ENCODE results near the gene VWA8. TPM values are rescaled to one million over a fixed set of nuclear protein-coding genes. Genes with fewer than 3 reads are reported as not detected.

Gene VWA8
- total and polyA plus RNA-seq, 2 of the 13 experiments (the other 11 are each of a cell fraction or from before 2014, with no cell fraction given): 9.1 to 17.3 TPM

- ATAC-seq (no peak), DNase-seq (ENCODE audit: low spot score) (no peak), FAIRE-seq (no peak)
- CTCF ChIA-PET (ENCODE audit: low intra/inter-chr PET ratio, low total read pairs): no interaction called here
- no peak overlapping the region for H3K4me3 ChIP-seq (replicated peaks in 1 of 3; ENCODE audit: insufficient read depth in 1 of 3, low read depth in 2 of 3, low read length in 3 of 3)
- POLR2A ChIA-PET: interaction anchor here (1.5 to 1.6 kb wide), 2 partner anchors 10 to 31 kb away, joined by 5 to 6 read pairs; no protein-coding TSS in a partner anchor
- no peak for TF ChIP-seq CHD2 (IDR thresholded peaks at IDR 0.05; ENCODE audit: low read depth, low read length)
- TF ChIP-seq THAP11 (CRISPR knock-in tag; IDR thresholded peaks at IDR 0.05): no peak
- TF ChIP-seq ZNF570 (CRISPR knock-in tag; IDR thresholded peaks at IDR 0.05; ENCODE audit: borderline replicate concordance): no peak
- no peak for TF ChIP-seq ZNF432 (CRISPR knock-in tag; IDR thresholded peaks at IDR 0.05; ENCODE audit: borderline replicate concordance)
- no peak for TF ChIP-seq SIX1 (CRISPR knock-in tag; IDR thresholded peaks at IDR 0.05; ENCODE audit: borderline replicate concordance)
- no peak for TF ChIP-seq ZNF580 (CRISPR knock-in tag; IDR thresholded peaks at IDR 0.05; ENCODE audit: borderline replicate concordance, low read depth)
- no peak for TF ChIP-seq YEATS4 (CRISPR knock-in tag; IDR thresholded peaks at IDR 0.05; ENCODE audit: borderline replicate concordance)
- no peak for TF ChIP-seq ZNF615 (CRISPR knock-in tag; IDR thresholded peaks at IDR 0.05; ENCODE audit: borderline replicate concordance)
- TF ChIP-seq ZNF850 (CRISPR knock-in tag; conservative IDR thresholded peaks at IDR 0.05): no peak
- TF ChIP-seq HOXD1 (CRISPR knock-in tag; IDR thresholded peaks at IDR 0.05): no peak
- TF ChIP-seq ZNF746 (CRISPR knock-in tag; IDR thresholded peaks at IDR 0.05): no peak
- TF ChIP-seq, protein P1, sequence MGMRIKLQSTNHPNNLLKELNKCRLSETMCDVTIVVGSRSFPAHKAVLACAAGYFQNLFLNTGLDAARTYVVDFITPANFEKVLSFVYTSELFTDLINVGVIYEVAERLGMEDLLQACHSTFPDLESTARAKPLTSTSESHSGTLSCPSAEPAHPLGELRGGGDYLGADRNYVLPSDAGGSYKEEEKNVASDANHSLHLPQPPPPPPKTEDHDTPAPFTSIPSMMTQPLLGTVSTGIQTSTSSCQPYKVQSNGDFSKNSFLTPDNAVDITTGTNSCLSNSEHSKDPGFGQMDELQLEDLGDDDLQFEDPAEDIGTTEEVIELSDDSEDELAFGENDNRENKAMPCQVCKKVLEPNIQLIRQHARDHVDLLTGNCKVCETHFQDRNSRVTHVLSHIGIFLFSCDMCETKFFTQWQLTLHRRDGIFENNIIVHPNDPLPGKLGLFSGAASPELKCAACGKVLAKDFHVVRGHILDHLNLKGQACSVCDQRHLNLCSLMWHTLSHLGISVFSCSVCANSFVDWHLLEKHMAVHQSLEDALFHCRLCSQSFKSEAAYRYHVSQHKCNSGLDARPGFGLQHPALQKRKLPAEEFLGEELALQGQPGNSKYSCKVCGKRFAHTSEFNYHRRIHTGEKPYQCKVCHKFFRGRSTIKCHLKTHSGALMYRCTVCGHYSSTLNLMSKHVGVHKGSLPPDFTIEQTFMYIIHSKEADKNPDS (CRISPR knock-in tag; IDR thresholded peaks at IDR 0.05): no peak
- TF ChIP-seq MATR3 (CRISPR knock-in tag; IDR thresholded peaks at IDR 0.05): no peak
- no peak for TF ChIP-seq DDIT3 (CRISPR knock-in tag; IDR thresholded peaks at IDR 0.05)
- no peak for TF ChIP-seq HNF4G (IDR thresholded peaks at IDR 0.05; ENCODE audit: borderline replicate concordance, low read depth, low read length)
- no peak for TF ChIP-seq HNF4G (CRISPR knock-in tag; IDR thresholded peaks at IDR 0.05; ENCODE audit: borderline replicate concordance, low read depth)
- no peaks in the 10 kb centered on the region for H3K79me2 ChIP-seq (ENCODE audit: insufficient read depth, low read length)
- H3K4me2 ChIP-seq (ENCODE audit: low read depth, low read length): no peak overlapping the region
- H3K27ac ChIP-seq (ENCODE audit: extremely low read length, insufficient read depth, low read length): no peak overlapping the region
- intact Hi-C loops (cut with micrococcal nuclease; ENCODE audit: unreplicated experiment): no loop called here
- no peaks in the 10 kb centered on the region for H3K9me3 ChIP-seq (ENCODE audit: low read length)
- H2AFZ ChIP-seq (ENCODE audit: low read length): no peak overlapping the region
- H3K36me3 ChIP-seq (replicated peaks in 1 of 2; ENCODE audit: control insufficient read depth in 1 of 2, insufficient read depth in 2 of 2, low read length in 2 of 2): peaks cover 0 to 5% of the 10 kb centered on the region in 2 experiments; a peak in 4 of 5 replicates
- BruUV-seq (replicated peaks): no TSS peak
- in situ Hi-C loops (cut with HindIII; ENCODE audit: extremely low pct_ligation_motif_present, low pct_unique_long_range_greater_than_20kb): no loop called here
- peaks cover 35% of the 10 kb centered on the region for H3K4me1 ChIP-seq (ENCODE audit: insufficient read depth, low read length)
- H3K9ac ChIP-seq (ENCODE audit: insufficient read depth, low read depth, low read length): no peak overlapping the region
- no peaks in the 10 kb centered on the region for H4K20me1 ChIP-seq (ENCODE audit: insufficient read depth, low read length)
- H3K27me3 ChIP-seq (ENCODE audit: control insufficient read depth in 1 of 2, insufficient read depth in 2 of 2, low read length in 2 of 2): no peaks in the 10 kb centered on the region; a peak in 1 of 5 replicates
- WGBS (ENCODE audit: low lambda C conversion rate): 97% methylated on average over 3 of the region's 3 CpGs
These were observed 344.8 kb downstream of the VWA8 start for GRCh38 chr13:41616151-41616550.
